Subcutaneous adipose tissue (tissue), 4 donors: ENCODE results near the gene TTLL10. TPM values are rescaled to one million over a fixed set of nuclear protein-coding genes. Genes with fewer than 3 reads are reported as not detected.

Experiments
- total RNA-seq, 4 donors: library from RNA; depleted of rRNA; stranded (reverse); fragments of >200 nt; gene quantifications; one replicate each; pipeline ENCODE4 v1.1.0, GENCODE V29; 2016
- TF ChIP-seq, protein P1 (sequence below): fragments of 450-650 bp; IDR thresholded peaks from one replicate; pipeline ENCODE4 v1.5.1; 2016; ENCODE audit warnings: low read depth, mild to moderate bottlenecking, control low read depth, antibody characterized with exemption, moderate library complexity

TTLL10 gene
- total RNA-seq, 4 donors from 2014 or later: 0.19 TPM; not detected in 3

DNA sequence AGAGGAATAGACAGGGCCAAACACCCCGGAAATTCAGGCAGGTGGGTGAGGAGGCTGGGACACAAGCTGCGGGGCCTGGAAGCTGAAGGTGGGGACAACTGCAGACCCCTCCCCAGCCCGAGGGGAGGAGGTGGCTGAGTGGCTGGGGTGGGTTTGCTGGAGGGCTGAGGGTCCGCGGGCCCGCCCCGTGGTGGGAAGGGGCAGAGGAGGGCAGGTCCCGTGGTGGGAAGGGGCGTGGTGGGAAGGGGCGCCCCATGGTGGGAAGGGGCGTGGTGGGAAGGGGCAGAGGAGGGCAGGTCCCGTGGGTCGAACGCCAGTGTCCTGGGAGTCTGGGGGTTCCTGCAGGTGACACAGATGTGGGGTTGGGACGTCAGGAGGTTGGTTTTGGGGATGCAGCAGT, 24.3 kb upstream of the TTLL10 start:
- TF ChIP-seq, protein P1, sequence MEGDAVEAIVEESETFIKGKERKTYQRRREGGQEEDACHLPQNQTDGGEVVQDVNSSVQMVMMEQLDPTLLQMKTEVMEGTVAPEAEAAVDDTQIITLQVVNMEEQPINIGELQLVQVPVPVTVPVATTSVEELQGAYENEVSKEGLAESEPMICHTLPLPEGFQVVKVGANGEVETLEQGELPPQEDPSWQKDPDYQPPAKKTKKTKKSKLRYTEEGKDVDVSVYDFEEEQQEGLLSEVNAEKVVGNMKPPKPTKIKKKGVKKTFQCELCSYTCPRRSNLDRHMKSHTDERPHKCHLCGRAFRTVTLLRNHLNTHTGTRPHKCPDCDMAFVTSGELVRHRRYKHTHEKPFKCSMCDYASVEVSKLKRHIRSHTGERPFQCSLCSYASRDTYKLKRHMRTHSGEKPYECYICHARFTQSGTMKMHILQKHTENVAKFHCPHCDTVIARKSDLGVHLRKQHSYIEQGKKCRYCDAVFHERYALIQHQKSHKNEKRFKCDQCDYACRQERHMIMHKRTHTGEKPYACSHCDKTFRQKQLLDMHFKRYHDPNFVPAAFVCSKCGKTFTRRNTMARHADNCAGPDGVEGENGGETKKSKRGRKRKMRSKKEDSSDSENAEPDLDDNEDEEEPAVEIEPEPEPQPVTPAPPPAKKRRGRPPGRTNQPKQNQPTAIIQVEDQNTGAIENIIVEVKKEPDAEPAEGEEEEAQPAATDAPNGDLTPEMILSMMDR: no peak

DNA sequence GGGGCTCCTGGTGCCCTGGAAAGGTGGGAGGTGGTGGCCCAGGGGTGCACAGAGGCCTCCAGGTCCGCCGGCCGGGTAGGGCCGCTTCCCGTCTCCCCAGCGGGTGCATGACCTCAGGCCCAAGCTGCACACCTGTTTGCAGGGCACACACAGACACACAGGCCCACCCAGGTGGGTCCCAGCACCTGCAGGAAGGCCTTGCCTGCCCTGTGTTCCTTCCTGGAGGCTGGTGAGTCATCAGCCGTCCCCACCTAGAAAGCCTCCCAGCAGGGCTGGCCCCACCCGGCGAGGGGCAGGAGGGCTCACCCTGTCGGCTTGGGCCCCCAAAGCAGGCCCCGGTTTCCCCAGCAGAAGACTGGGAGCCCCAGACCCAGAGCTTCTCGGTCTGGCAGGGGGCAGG, 23.6 kb upstream of the TTLL10 start:
- TF ChIP-seq, protein P1: no peak

DNA sequence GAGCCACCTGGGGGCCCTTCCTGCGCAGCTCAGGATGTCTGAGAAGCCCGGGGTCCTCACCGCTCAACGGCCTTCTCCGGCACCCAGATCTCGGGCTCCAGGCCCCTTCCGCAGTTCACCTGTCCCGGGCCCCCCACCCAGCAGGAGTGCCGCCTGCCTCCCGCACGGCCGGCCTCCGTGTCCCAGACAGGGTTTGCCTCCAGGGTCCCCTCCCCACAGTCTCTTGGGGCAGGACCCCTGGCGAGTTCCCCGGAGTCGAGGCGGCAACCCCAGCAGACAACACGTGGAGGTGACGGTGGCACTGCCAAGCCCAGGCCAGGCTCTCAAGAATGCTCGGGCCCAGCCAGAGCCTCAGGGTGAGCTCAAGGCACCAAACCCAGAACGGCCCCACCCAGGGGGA, 22.4 kb upstream of the TTLL10 start:
- TF ChIP-seq, protein P1: no peak

DNA sequence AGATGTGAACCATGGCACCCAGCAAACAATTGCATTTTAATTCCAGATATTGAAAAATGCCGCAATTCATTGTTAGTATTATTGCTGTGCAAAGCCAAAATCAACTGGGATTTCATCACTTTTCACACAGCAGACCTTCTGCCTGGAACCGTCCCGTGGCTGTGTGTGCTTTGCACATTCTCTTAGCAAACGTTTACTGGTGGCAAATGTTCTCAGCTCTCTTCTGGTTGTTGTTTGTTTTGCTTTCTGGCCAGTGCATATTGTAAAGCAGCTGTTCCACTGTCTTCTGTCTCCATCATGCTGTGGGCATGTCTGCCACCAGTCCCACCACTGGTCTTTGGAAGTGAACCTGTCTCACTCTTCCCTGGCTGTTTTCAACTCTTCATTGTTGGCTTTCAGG, 19.8 kb upstream of the TTLL10 start:
- TF ChIP-seq, protein P1: no peak

DNA sequence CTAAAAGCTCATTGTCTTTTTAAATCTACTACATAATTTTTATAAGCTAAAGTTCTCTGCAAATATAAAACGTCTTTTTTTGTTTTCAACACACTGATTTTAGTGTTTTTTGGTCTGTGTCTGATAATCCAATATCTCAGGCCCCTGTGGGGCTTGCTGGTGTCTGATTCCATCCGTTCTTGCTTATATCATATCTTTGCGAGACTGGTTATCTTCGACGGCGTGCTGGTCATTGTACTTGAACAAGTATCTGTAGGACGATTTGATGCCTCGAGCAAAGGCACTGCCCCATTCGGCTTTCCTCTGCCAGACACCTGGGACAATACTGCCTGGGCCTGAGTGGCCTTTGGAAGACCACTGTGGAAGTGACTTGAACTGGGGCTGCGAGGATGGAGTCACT, 18.4 kb upstream of the TTLL10 start:
- TF ChIP-seq, protein P1: no peak

DNA sequence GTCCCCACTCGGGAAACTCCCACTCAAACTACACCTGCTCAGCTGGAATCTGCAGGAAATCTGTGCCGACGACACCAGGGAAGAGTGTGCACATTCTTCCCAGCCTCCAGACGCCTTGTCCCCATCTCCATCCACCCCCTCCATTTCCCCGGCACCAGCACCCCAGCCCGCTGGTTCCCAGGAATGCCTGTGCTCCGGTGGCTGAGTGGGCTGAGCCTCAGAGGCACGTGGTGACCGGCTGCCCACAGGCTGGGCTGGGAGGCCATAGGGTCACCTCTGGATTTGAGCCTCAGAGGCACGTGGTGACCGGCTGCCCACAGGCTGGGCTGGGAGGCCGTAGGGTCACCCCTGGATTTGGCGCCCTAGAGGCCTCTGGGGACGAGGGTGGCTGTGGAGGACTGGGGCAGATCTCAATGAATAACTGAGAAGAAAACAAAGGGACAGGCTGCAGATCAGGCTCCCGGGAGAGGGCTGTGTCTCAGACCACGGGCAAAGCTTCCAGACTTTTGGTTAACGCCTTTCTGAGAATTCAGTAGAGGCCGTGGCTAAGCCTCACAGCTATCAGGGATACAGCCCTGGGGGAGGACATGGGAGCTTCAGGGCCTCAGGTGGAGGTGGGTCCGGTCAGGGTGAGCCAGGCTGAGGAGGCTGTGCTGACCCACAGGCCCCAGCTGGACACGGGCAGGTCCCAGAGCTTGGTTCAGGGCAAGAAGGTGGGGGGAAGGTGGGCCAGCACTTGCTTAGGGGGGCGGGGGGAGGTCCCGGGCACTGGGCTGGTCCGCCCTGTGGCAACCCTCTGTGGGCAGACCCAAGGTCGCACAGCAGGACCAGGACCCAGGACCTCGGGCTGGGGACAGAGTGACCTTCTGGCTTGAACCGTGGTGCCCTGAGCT, 17.3 kb upstream of the TTLL10 start:
- TF ChIP-seq, protein P1: no peak

DNA sequence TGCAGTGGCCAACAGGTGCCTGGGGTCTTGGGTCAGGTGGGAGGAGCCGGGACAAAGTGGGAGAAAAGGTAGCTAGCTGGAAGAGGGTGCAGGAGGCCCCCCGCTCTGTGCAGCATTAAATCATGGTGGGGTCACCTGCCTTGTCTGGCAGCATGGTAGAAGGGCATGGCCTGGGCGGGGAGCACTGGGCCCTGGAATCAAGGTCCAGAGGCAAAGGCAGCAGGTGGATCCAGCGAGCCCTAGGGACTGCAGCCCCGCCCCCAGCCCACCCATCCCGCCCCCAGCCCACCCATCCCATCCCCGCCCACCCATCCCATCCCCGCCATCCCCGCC, 16.7 kb upstream of the TTLL10 start:
- TF ChIP-seq, protein P1: no peak
